ENCODE data around the gene MGMT. TPM values are rescaled to one million over a fixed set of nuclear protein-coding genes. Genes with fewer than 3 reads are reported as not detected.

Gene MGMT
- total and polyA plus RNA-seq, 9 of the 15 experiments (the other 6 are each of a cell fraction or from before 2014, with no cell fraction given), result 0.03 to 0.29 (median 0.11) TPM; not detected in 4

GRCh38 chr10:129809431-129809830 lies 342.4 kb downstream of the MGMT start (continued):
- TF ChIP-seq MYC (IDR thresholded peaks at IDR 0.05; ENCODE audit: low read depth, low read length), result no peak
- no peak for TF ChIP-seq MYC (CRISPR knock-in tag; IDR thresholded peaks at IDR 0.05; ENCODE audit: borderline replicate concordance, low read depth)
- TF ChIP-seq SPI1 (IDR thresholded peaks at IDR 0.05; ENCODE audit: borderline replicate concordance, low read depth, low read length), result no peak
- TF ChIP-seq THAP12 (CRISPR knock-in tag; IDR thresholded peaks at IDR 0.05), result no peak
- no peak for TF ChIP-seq MLX (CRISPR knock-in tag; conservative IDR thresholded peaks at IDR 0.05)
- TF ChIP-seq XRCC4 (IDR thresholded peaks at IDR 0.05; ENCODE audit: extremely low read depth, insufficient read depth, insufficient read length), result no peak

- DNase-seq (ENCODE audit: extremely low read depth in 1 of 4, low spot score in 3 of 4), result no peak
- Histone ChIP-seq H4K20me1 (replicated peaks; ENCODE audit: control insufficient read depth, insufficient read depth, low read length) (no peaks in the 10 kb centered on the region), H2AFZ (ENCODE audit: low read depth, low read length) (no peak overlapping the region), H3K79me2 (ENCODE audit: control insufficient read depth, insufficient read depth, low read length) (no peaks in the 10 kb centered on the region), H3K36me3 (ENCODE audit: control insufficient read depth, insufficient read depth, low read length) (no peaks in the 10 kb centered on the region), H3K4me3 (no peak overlapping the region), H3K27ac (ENCODE audit: extremely low read depth, low read depth, low read length) (no peak overlapping the region), H3K9ac (ENCODE audit: insufficient read depth in 1 of 2, low read depth in 2 of 2, low read length in 2 of 2) (no peak overlapping the region), H3K9me1 (ENCODE audit: control insufficient read depth, insufficient read depth, low read length) (no peaks in the 10 kb centered on the region), H3K4me2 (ENCODE audit: insufficient read depth, low read length) (no peak overlapping the region), H3K27me3 (ENCODE audit: control insufficient read depth in 2 of 2, insufficient read depth in 2 of 2, low read length in 2 of 2) (peaks cover 0 to 10% of the 10 kb centered on the region in 2 experiments; a peak in 1 of 5 replicates), H3K4me1 (replicated peaks in 1 of 2; ENCODE audit: control insufficient read depth in 2 of 2, insufficient read depth in 2 of 2, low read length in 2 of 2) (no peaks in the 10 kb centered on the region), H3K9me3 (replicated peaks; ENCODE audit: control insufficient read depth, insufficient read depth, low read depth, low read length) (no peaks in the 10 kb centered on the region)
- BruUV-seq (replicated peaks), result no TSS peak
- CTCF ChIA-PET (ENCODE audit: low intra/inter-chr PET ratio), result no interaction called here
- intact Hi-C loops (cut with micrococcal nuclease), result no loop called here
- no peak for FAIRE-seq
- ATAC-seq, result no peak
- POLR2A ChIA-PET, result no interaction called here
- WGBS (ENCODE audit: insufficient coverage, low coverage, missing lambda C conversion rate), result 0% methylated on average over 13 of the region's 13 CpGs
- in situ Hi-C loops (cut with MboI), result no loop called here
- TF ChIP-seq PCBP1 (IDR thresholded peaks at IDR 0.05; ENCODE audit: low read depth, low read length, poor library complexity, severe bottlenecking) (no peak), ZNF512 (tag; IDR thresholded peaks at IDR 0.05) (no peak), ZNF695 (CRISPR knock-in tag; IDR thresholded peaks at IDR 0.05) (no peak), ZBTB5 (IDR thresholded peaks at IDR 0.05) (no peak), MECOM (CRISPR knock-in tag; IDR thresholded peaks at IDR 0.05) (no peak), E2F3 (CRISPR knock-in tag; IDR thresholded peaks at IDR 0.05) (no peak), SIN3B (IDR thresholded peaks at IDR 0.05; ENCODE audit: low read depth) (no peak), KLF16 (IDR thresholded peaks at IDR 0.05) (no peak), MAFG (tag; conservative IDR thresholded peaks at IDR 0.05) (no peak), GABPB2 (CRISPR knock-in tag; conservative IDR thresholded peaks at IDR 0.05) (no peak), ARHGAP35 (IDR thresholded peaks at IDR 0.05; ENCODE audit: partially characterized antibody) (no peak)
Measured at GRCh38 chr10:129809841-129810240, 342.8 kb downstream of the MGMT start.

Data from K562 (cell line).